Measurements from ENCODE around the gene KIAA0513.
A peak's percentile ranks its signal among the peaks of the same experiment; 100 is the strongest.

KIAA0513 gene

DNA sequence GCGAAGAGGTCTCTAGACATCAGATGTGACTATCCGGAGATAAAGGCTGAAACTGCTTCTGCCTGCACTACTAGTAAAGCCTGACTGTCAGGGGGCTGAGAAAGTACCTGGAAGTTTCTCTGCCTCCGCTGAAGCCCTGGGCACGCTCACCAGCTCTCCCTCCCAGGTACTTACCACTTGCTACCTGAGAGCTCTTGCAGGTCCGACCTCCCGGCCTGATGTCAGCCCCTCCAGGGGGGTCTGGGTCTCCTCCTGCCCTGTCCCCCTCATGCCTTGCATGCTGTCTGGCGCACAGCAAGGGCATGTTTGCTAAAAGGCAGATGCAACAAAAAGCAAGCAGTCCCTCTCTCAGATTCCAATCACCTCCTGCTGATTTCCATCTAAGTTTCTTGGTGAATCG is 33.7 kb upstream of the KIAA0513 start:
- Histone ChIP-seq H3K27me3 (ENCODE audit: control insufficient read depth, insufficient read depth, low read length) (no peaks in the 10 kb centered on the region), H3K4me3 (ENCODE audit: low read depth, low read length) (no peak overlapping the region), H3K4me1 (ENCODE audit: control insufficient read depth, insufficient read depth, low read length) (no peaks in the 10 kb centered on the region; the same call in 1 of the 2 replicates), H3K9me3 (ENCODE audit: control insufficient read depth, insufficient read depth, low read depth, low read length) (no peaks in the 10 kb centered on the region), H3K9ac (ENCODE audit: low read length) (no peak overlapping the region), H3K36me3 (ENCODE audit: control insufficient read depth, insufficient read depth, low read length) (peaks cover 54% of the 10 kb centered on the region), H3K27ac (ENCODE audit: low read depth, low read length) (no peak overlapping the region)

DNA sequence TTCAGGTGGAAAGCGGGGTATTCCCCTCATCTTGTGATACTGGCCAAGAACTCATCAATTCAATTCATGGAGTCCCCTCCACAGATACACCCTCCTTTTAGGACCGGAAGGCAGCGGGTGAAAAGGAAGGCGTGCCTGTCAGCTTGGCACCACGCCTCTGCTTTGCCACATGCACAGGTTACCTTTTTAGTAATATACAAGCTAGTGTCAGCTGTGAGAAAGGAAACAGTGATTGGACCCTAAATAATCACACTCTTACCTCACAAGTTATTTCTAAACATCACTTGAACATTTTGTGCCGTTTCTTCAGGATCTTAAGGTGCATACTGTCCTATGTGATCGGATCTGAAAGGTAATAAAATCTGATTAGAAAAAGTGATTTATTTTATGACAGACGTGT is 31.9 kb upstream of the KIAA0513 start:
- no peaks in the 10 kb centered on the region; the same call in 1 of the 2 replicates for H3K4me1 ChIP-seq (ENCODE audit: control insufficient read depth, insufficient read depth, low read length)
- no peaks in the 10 kb centered on the region for H3K27me3 ChIP-seq (ENCODE audit: control insufficient read depth, insufficient read depth, low read length)
- no peak overlapping the region for H3K27ac ChIP-seq (ENCODE audit: low read depth, low read length)
- H3K36me3 ChIP-seq (ENCODE audit: control insufficient read depth, insufficient read depth, low read length) = peaks cover 41% of the 10 kb centered on the region
- no peaks in the 10 kb centered on the region for H3K9me3 ChIP-seq (ENCODE audit: control insufficient read depth, insufficient read depth, low read depth, low read length)
- no peak overlapping the region for H3K4me3 ChIP-seq (ENCODE audit: low read depth, low read length)
- H3K9ac ChIP-seq (ENCODE audit: low read length) = no peak overlapping the region

- Histone ChIP-seq H3K36me3 (ENCODE audit: control insufficient read depth, insufficient read depth, low read length) (peaks cover 36% of the 10 kb centered on the region), H3K4me1 (ENCODE audit: control insufficient read depth, insufficient read depth, low read length) (no peaks in the 10 kb centered on the region; the same call in 1 of the 2 replicates), H3K9ac (ENCODE audit: low read length) (no peak overlapping the region), H3K27me3 (ENCODE audit: control insufficient read depth, insufficient read depth, low read length) (no peaks in the 10 kb centered on the region), H3K9me3 (ENCODE audit: control insufficient read depth, insufficient read depth, low read depth, low read length) (no peaks in the 10 kb centered on the region), H3K4me3 (ENCODE audit: low read depth, low read length) (no peak overlapping the region), H3K27ac (ENCODE audit: low read depth, low read length) (no peak overlapping the region)
Measured at GRCh38 chr16:84996365-84996764, 31.2 kb upstream of the KIAA0513 start.

DNA sequence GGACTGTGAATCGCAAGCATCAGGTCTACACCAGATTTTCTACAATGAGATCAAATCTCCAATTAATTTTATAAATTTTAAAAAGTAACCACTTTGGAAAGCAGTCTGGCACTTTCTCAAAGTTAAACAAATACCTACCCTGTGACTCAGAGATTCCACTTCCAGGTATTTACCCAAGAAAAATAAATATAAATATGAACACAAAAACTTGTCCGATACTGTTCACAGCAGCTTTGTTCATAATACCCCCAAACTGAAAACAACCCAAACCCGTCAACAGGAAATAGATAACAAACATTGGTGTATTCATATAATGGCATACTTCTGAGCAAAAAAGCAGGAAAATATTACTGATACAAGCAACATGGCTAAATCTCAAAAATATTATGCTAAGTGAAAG is 28.4 kb upstream of the KIAA0513 start:
- Histone ChIP-seq H3K27ac (ENCODE audit: low read depth, low read length) (no peak overlapping the region), H3K4me3 (ENCODE audit: low read depth, low read length) (no peak overlapping the region), H3K9me3 (ENCODE audit: control insufficient read depth, insufficient read depth, low read depth, low read length) (no peaks in the 10 kb centered on the region), H3K27me3 (ENCODE audit: control insufficient read depth, insufficient read depth, low read length) (no peaks in the 10 kb centered on the region), H3K9ac (ENCODE audit: low read length) (no peak overlapping the region), H3K36me3 (ENCODE audit: control insufficient read depth, insufficient read depth, low read length) (peaks cover 18% of the 10 kb centered on the region), H3K4me1 (ENCODE audit: control insufficient read depth, insufficient read depth, low read length) (peaks cover 19% of the 10 kb centered on the region)

DNA sequence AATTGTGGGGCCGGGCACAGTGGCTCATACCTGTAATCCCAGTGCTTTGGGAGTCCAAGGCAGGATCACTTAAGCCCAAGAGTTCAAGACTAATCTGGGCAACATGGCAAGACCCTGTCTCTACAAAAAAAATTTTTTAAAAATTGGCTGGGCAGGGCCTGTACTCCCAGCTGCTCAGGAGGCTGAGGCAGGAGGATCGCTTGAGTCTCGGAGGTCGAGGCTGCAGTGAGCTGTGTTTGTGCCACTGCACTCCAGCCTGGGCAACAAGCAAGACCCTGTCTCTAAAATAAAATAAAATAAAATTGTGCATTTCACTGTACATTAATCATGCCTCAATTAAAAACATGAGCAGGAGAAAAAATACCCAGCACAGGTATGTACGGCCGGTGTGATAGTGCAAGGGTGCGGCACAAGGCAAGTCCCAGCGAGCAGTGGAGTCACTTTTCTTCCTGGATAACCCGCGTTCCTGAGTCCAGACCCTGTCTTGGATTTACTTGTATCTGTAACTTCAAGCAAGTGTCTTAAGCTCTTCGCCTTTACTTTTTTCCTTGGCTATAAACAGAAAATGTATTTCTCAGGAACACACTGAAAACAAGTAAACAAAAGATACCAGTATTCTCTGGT is 27.6 kb upstream of the KIAA0513 start:
- Histone ChIP-seq H3K27ac (ENCODE audit: low read depth, low read length) (no peak overlapping the region), H3K36me3 (ENCODE audit: control insufficient read depth, insufficient read depth, low read length) (peaks cover 11% of the 10 kb centered on the region)

DNA sequence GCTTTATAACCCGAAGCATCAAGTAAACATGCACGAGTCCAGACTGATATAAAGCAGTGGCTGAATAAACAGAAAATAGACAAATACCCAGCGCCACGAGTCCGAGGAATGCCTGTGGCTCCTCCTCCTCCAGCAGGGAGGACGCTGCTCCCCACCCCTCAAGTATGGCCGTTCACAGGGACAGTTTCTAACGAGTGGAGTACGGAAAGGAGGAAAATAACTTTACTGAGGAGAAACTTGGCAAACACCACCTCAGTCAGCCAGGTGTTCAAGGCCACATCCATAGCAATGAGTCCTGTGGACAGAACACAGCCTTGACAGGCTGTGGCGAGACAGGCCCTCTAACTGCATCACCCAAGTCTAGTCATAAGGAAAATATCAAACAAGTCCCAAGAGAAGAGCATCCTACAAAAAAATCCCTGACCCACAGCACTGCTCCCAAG is 25.5 kb upstream of the KIAA0513 start:
- no peak overlapping the region for H3K9ac ChIP-seq (ENCODE audit: low read length)
- peaks cover 34% of the 10 kb centered on the region for H3K4me1 ChIP-seq (ENCODE audit: control insufficient read depth, insufficient read depth, low read length)

More for the DNA sequence above, 27.6 kb upstream of the KIAA0513 start:
- no peak overlapping the region for H3K4me3 ChIP-seq (ENCODE audit: low read depth, low read length)
- peaks cover 26% of the 10 kb centered on the region for H3K4me1 ChIP-seq (ENCODE audit: control insufficient read depth, insufficient read depth, low read length)
- H3K27me3 ChIP-seq (ENCODE audit: control insufficient read depth, insufficient read depth, low read length) = no peaks in the 10 kb centered on the region
- H3K9ac ChIP-seq (ENCODE audit: low read length) = no peak overlapping the region
- no peaks in the 10 kb centered on the region for H3K9me3 ChIP-seq (ENCODE audit: control insufficient read depth, insufficient read depth, low read depth, low read length)

DNA sequence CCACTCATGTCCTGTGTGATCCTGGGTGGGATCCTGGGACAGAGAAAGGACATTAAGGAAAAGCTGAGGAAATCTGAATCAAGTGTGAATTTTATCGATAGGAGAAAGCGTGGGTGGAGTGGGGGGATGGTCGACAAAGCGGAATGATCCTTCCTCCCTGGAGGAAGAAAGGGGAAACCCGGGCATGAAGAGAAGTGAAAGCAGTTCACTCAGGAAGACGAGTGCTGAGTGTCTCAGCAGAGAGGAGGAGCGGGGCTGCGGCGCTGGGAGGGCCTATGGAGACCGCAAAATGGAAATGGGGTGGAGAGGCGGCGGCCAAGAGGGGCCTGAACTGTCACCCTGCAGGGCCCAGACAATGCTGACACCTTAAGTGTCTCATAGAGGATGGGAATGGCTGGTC is 25.0 kb upstream of the KIAA0513 start:
- Histone ChIP-seq H3K4me1 (ENCODE audit: control insufficient read depth, insufficient read depth, low read length) (peaks cover 34% of the 10 kb centered on the region), H3K27ac (ENCODE audit: low read depth, low read length) (0 out of 2 replicates have a peak overlapping the region, but pooled peaks have one; percentile 9), H3K9ac (ENCODE audit: low read length) (no peak overlapping the region), H3K4me3 (ENCODE audit: low read depth, low read length) (no peak overlapping the region), H3K27me3 (ENCODE audit: control insufficient read depth, insufficient read depth, low read length) (no peaks in the 10 kb centered on the region), H3K36me3 (ENCODE audit: control insufficient read depth, insufficient read depth, low read length) (0 out of 2 replicates have a peak, but pooled peaks cover 3% of the 10 kb centered on the region), H3K9me3 (ENCODE audit: control insufficient read depth, insufficient read depth, low read depth, low read length) (no peaks in the 10 kb centered on the region)

More for the DNA sequence above, 25.5 kb upstream of the KIAA0513 start:
- H3K27me3 ChIP-seq (ENCODE audit: control insufficient read depth, insufficient read depth, low read length) = no peaks in the 10 kb centered on the region
- H3K9me3 ChIP-seq (ENCODE audit: control insufficient read depth, insufficient read depth, low read depth, low read length) = no peaks in the 10 kb centered on the region
- H3K36me3 ChIP-seq (ENCODE audit: control insufficient read depth, insufficient read depth, low read length) = 0 out of 2 replicates have a peak, but pooled peaks cover 3% of the 10 kb centered on the region
- no peak overlapping the region for H3K27ac ChIP-seq (ENCODE audit: low read depth, low read length)
- no peak overlapping the region for H3K4me3 ChIP-seq (ENCODE audit: low read depth, low read length)

DNA sequence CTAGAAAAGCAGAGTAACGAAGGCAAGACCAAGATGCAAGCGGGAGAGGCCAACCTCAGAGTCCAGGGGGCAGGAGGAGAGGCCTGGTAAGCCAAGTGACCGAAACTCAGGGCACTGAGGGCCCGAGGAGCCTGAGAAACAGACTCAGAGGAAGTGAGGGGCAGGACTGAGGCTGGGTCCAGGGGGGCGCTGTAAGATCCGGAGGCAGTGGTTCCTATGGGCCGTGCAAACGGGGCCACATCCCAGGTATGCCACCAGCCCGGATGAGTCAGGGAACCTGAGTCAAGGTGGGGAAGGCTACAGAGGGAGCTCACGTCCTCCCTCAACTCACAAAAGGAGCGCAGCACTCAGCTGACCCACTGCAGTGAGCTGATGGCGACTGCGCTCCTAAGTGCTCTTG is 24.5 kb upstream of the KIAA0513 start:
- Histone ChIP-seq H3K4me3 (ENCODE audit: low read depth, low read length) (no peak overlapping the region), H3K9ac (ENCODE audit: low read length) (no peak overlapping the region), H3K27ac (ENCODE audit: low read depth, low read length) (0 out of 2 replicates have a peak overlapping the region, but pooled peaks have one; percentile 9), H3K27me3 (ENCODE audit: control insufficient read depth, insufficient read depth, low read length) (no peaks in the 10 kb centered on the region), H3K36me3 (ENCODE audit: control insufficient read depth, insufficient read depth, low read length) (0 out of 2 replicates have a peak, but pooled peaks cover 3% of the 10 kb centered on the region), H3K4me1 (ENCODE audit: control insufficient read depth, insufficient read depth, low read length) (peaks cover 34% of the 10 kb centered on the region), H3K9me3 (ENCODE audit: control insufficient read depth, insufficient read depth, low read depth, low read length) (no peaks in the 10 kb centered on the region)

GRCh38 chr16:85003725-85004586 is 23.6 kb upstream of the KIAA0513 start:
- H3K9me3 ChIP-seq (ENCODE audit: control insufficient read depth, insufficient read depth, low read depth, low read length) = no peaks in the 10 kb centered on the region
- H3K4me3 ChIP-seq (ENCODE audit: low read depth, low read length) = no peak overlapping the region
- H3K27ac ChIP-seq (ENCODE audit: low read depth, low read length) = no peak overlapping the region
- 0 out of 2 replicates have a peak, but pooled peaks cover 3% of the 10 kb centered on the region for H3K36me3 ChIP-seq (ENCODE audit: control insufficient read depth, insufficient read depth, low read length)
- H3K4me1 ChIP-seq (ENCODE audit: control insufficient read depth, insufficient read depth, low read length) = peaks cover 34% of the 10 kb centered on the region
- no peaks in the 10 kb centered on the region for H3K27me3 ChIP-seq (ENCODE audit: control insufficient read depth, insufficient read depth, low read length)
- no peak overlapping the region for H3K9ac ChIP-seq (ENCODE audit: low read length)

DNA sequence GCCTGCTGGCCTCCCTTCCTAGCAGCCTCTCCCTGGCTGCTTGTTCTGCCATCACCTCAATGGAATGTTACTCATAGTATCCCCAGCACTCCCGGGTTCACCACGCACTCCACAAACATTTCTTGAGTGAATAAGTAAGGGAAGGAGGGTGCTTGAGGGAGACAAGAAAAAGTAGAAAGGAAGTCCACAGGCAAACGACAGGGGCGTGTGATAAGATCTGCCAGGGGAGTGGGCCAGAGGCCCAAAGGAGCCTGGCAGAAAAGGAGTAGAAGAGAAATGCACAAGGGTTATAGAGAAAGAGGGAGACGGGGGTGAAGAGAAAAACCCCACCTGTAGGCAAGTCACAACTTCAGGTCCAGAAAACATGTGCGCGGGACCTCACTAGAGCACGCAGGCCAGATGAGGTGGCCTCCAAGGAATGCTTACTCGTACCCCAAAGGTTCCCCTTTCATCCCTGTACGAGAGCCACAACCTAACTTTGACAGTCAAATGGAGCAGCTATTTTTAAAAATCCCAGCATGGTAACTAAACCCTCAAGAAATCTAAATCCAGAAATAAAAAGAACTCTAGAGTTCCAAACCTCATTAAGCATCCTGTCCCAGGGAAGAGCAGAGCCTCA is 22.9 kb upstream of the KIAA0513 start:
- Histone ChIP-seq H3K27ac (ENCODE audit: low read depth, low read length) (peak overlapping the region; percentile 19; the same call in 1 of the 2 replicates), H3K36me3 (ENCODE audit: control insufficient read depth, insufficient read depth, low read length) (0 out of 2 replicates have a peak, but pooled peaks cover 3% of the 10 kb centered on the region), H3K4me3 (ENCODE audit: low read depth, low read length) (no peak overlapping the region), H3K4me1 (ENCODE audit: control insufficient read depth, insufficient read depth, low read length) (peaks cover 34% of the 10 kb centered on the region), H3K27me3 (ENCODE audit: control insufficient read depth, insufficient read depth, low read length) (no peaks in the 10 kb centered on the region), H3K9ac (ENCODE audit: low read length) (no peak overlapping the region), H3K9me3 (ENCODE audit: control insufficient read depth, insufficient read depth, low read depth, low read length) (no peaks in the 10 kb centered on the region)
